Measurements from ENCODE around the gene NOL7.

GRCh38 chr6:13593720-13594119 lies 21.4 kb upstream of the NOL7 start:
- TF ChIP-seq CTCF (IDR thresholded peaks at IDR 0.05; ENCODE audit: low read depth, low read length), result no peak
- TF ChIP-seq EZH2phosphoT487 (IDR thresholded peaks at IDR 0.05; ENCODE audit: low read depth), result no peak

Data from OCI-LY3 (cell line).